Gastroesophageal sphincter (tissue), 4 donors: Measurements from ENCODE around the gene TMEM185B. TPM values are rescaled to one million over a fixed set of nuclear protein-coding genes. Genes with fewer than 3 reads are reported as not detected.

ENCODE experiments used
- ATAC-seq: fragments of 150-250 bp; one replicate; pipeline ENCODE4 v1.9.1; 2016; ENCODE audit warnings: mild to moderate bottlenecking, moderate library complexity
- H3K27ac ChIP-seq, 4 donors: fragments of 200-600 bp; sonication (generic) in 3 of 4; 1 replicate in 3 of 4; 2 replicates in 1 of 4; pipeline ENCODE4 v1.5.1; 2016 to 2019
- H3K27me3 ChIP-seq: fragments of 200-600 bp; sonication (generic); one replicate; pipeline ENCODE4 v1.5.1; 2019
- H3K36me3 ChIP-seq, 2 donors: fragments of 200-600 bp; sonication (generic); one replicate each; pipeline ENCODE4 v1.5.1; 2019; ENCODE audit warnings: control low read depth in 1 of 2
- H3K4me1 ChIP-seq, 3 donors: fragments of 200-600 bp; sonication (generic); 1 replicate in 2 of 3; 2 replicates in 1 of 3; pipeline ENCODE4 v1.5.1; 2016 to 2019; ENCODE audit warnings: control low read depth in 2 of 3
- H3K4me3 ChIP-seq, 2 donors: fragments of 200-600 bp; sonication (generic); one replicate each; pipeline ENCODE4 v1.5.1; 2019; ENCODE audit warnings: mild to moderate bottlenecking in 1 of 2, moderate library complexity in 1 of 2
- H3K9me3 ChIP-seq, 3 donors: fragments of 200-600 bp; sonication (generic); one replicate each; pipeline ENCODE4 v1.5.1; 2017 to 2019; ENCODE audit warnings: control low read depth in 2 of 3
- CTCF ChIP-seq, 4 experiments: fragments of 200-600 bp in 2 of 4; fragments of 450-650 bp in 2 of 4; sonication (generic) in 1 of 4; IDR thresholded peaks; one replicate each; pipeline ENCODE4 v1.5.1; 2017 to 2019; ENCODE audit warnings: antibody characterized with exemption in 4 of 4, mild to moderate bottlenecking in 2 of 4, moderate library complexity in 2 of 4
- EP300 ChIP-seq: sonication (generic); formaldehyde crosslinking; IDR thresholded peaks from one replicate; pipeline ENCODE4 v1.6.1; 2017; ENCODE audit warnings: antibody characterized with exemption, mild to moderate bottlenecking
- POLR2A ChIP-seq, 2 donors: fragments of 450-650 bp; IDR thresholded peaks; one replicate each; pipeline ENCODE4 v1.6.1; 2017; ENCODE audit warnings: antibody characterized with exemption in 2 of 2, mild to moderate bottlenecking in 2 of 2, moderate library complexity in 1 of 2
- POLR2AphosphoS5 ChIP-seq: sonication (generic); formaldehyde crosslinking; IDR thresholded peaks from one replicate; pipeline ENCODE4 v1.6.1; 2017; ENCODE audit warnings: antibody characterized with exemption
- WGBS, 2 donors: methylation state at CpG; one replicate each; pipeline ENCODE4 v1.1.5; 2018; ENCODE audit warnings: low coverage in 1 of 2; 5-methylcytosine and 5-hydroxymethylcytosine counted together
- total RNA-seq, 4 donors: library from RNA; depleted of rRNA; stranded (reverse); fragments of >200 nt; gene quantifications; one replicate each; pipeline ENCODE4 v1.1.0, GENCODE V29; 2016

The TMEM185B gene
- total RNA-seq, 4 donors from 2014 or later: 22.8 to 28.9 (median 25.3) TPM

GRCh38 chr2:120267348-120267747, 44.1 kb upstream of the TMEM185B start:
- H3K27me3 ChIP-seq: no peaks in the 10 kb centered on the region
- TF ChIP-seq POLR2A (IDR thresholded peaks at IDR 0.05): no peak
- no peak for TF ChIP-seq CTCF (IDR thresholded peaks at IDR 0.05)
- no peak for TF ChIP-seq EP300
- no peak for TF ChIP-seq POLR2AphosphoS5
- no peak overlapping the region for H3K27ac ChIP-seq
- WGBS, 2 donors: 90 to 100% methylated on average over 1 to 8 of the region's 8 CpGs
- no peaks in the 10 kb centered on the region for H3K36me3 ChIP-seq
- no peak overlapping the region for H3K4me3 ChIP-seq
- no peaks in the 10 kb centered on the region for H3K9me3 ChIP-seq
- ATAC-seq: no peak
- H3K4me1 ChIP-seq: peaks cover 0 to 10% (median 0%) of the 10 kb centered on the region in 3 donors

- WGBS, 2 donors: 70 to 75% methylated on average over 12 of the region's 12 CpGs
Observed at GRCh38 chr2:120265006-120265405, 41.8 kb upstream of the TMEM185B start.

GRCh38 chr2:120262761-120263428, 39.7 kb upstream of the TMEM185B start:
- Histone ChIP-seq H3K4me1 (peaks cover 0 to 35% (median 0%) of the 10 kb centered on the region in 3 donors), H3K27me3 (no peaks in the 10 kb centered on the region), H3K9me3 (no peaks in the 10 kb centered on the region), H3K4me3 (no peak overlapping the region), H3K36me3 (no peaks in the 10 kb centered on the region), H3K27ac (no peak overlapping the region)
- WGBS, 2 donors: 65 to 71% methylated on average over 5 to 9 of the region's 10 CpGs
- ATAC-seq: no peak
- TF ChIP-seq EP300 (no peak), CTCF (IDR thresholded peaks at IDR 0.05) (no peak), POLR2AphosphoS5 (no peak), POLR2A (IDR thresholded peaks at IDR 0.05) (no peak)

More at GRCh38 chr2:120265006-120265405, 41.8 kb upstream of the TMEM185B start:
- Histone ChIP-seq H3K36me3 (no peaks in the 10 kb centered on the region), H3K4me1 (peaks cover 0 to 29% (median 0%) of the 10 kb centered on the region in 3 donors), H3K4me3 (no peak overlapping the region), H3K9me3 (no peaks in the 10 kb centered on the region), H3K27ac (no peak overlapping the region), H3K27me3 (no peaks in the 10 kb centered on the region)
- peak; percentile 22 for ATAC-seq
- TF ChIP-seq POLR2A (IDR thresholded peaks at IDR 0.05) (no peak), EP300 (no peak), CTCF (IDR thresholded peaks at IDR 0.05) (no peak), POLR2AphosphoS5 (no peak)

- WGBS, 2 donors: 50 to 59% methylated on average over 2 of the region's 2 CpGs
- TF ChIP-seq CTCF (IDR thresholded peaks at IDR 0.05) (no peak), POLR2A (IDR thresholded peaks at IDR 0.05) (no peak), EP300 (no peak), POLR2AphosphoS5 (no peak)
- Histone ChIP-seq H3K4me3 (no peak overlapping the region), H3K9me3 (no peaks in the 10 kb centered on the region), H3K4me1 (peaks cover 0 to 42% (median 0%) of the 10 kb centered on the region in 3 donors), H3K27ac (no peak overlapping the region), H3K27me3 (no peaks in the 10 kb centered on the region), H3K36me3 (no peaks in the 10 kb centered on the region)
- no peak for ATAC-seq
Observed at GRCh38 chr2:120262150-120262549, 39.0 kb upstream of the TMEM185B start.

- Histone ChIP-seq H3K36me3 (no peaks in the 10 kb centered on the region), H3K27ac (no peak overlapping the region), H3K4me1 (peaks cover 0 to 49% (median 0%) of the 10 kb centered on the region in 3 donors), H3K27me3 (no peaks in the 10 kb centered on the region), H3K4me3 (no peak overlapping the region), H3K9me3 (no peaks in the 10 kb centered on the region)
- no peak for ATAC-seq
- TF ChIP-seq EP300 (no peak), POLR2A (IDR thresholded peaks at IDR 0.05) (no peak), POLR2AphosphoS5 (no peak), CTCF (IDR thresholded peaks at IDR 0.05) (no peak)
- 78 to 86% methylated on average over 4 to 5 of the region's 6 CpGs for WGBS, 2 donors
Observed at GRCh38 chr2:120261387-120262006, 38.3 kb upstream of the TMEM185B start.
